Suprapubic skin (tissue), 4 donors: Measurements from ENCODE around the gene TBC1D22A. TPM values are rescaled to one million over a fixed set of nuclear protein-coding genes. Genes with fewer than 3 reads are reported as not detected.
A peak's percentile ranks its signal among the peaks of the same experiment; 100 is the strongest.

ENCODE experiments used
- DNase-seq, 2 donors: peaks; one replicate each; pipeline ENCODE4 v3.0.0-alpha.2; 2019; ENCODE audit warnings: low spot score in 2 of 2
- H3K27ac ChIP-seq: fragments of 200-600 bp; sonication (generic); one replicate; pipeline ENCODE4 v1.5.1; 2019
- H3K27me3 ChIP-seq: fragments of 200-600 bp; sonication (generic); one replicate; pipeline ENCODE4 v1.5.1; 2019
- H3K36me3 ChIP-seq: fragments of 200-600 bp; sonication (generic); one replicate; pipeline ENCODE4 v1.5.1; 2019
- H3K4me1 ChIP-seq: fragments of 200-600 bp; sonication (generic); one replicate; pipeline ENCODE4 v1.5.1; 2019
- H3K4me3 ChIP-seq: fragments of 200-600 bp; sonication (generic); one replicate; pipeline ENCODE4 v1.5.1; 2019; ENCODE audit warnings: mild to moderate bottlenecking
- H3K9me3 ChIP-seq: fragments of 200-600 bp; sonication (generic); one replicate; pipeline ENCODE4 v1.5.1; 2019
- EP300 ChIP-seq: sonication (generic); formaldehyde crosslinking; IDR thresholded peaks from one replicate; pipeline ENCODE4 v1.6.1; 2017; ENCODE audit warnings: antibody characterized with exemption
- POLR2A ChIP-seq, 2 donors: fragments of 450-650 bp; IDR thresholded peaks; one replicate each; pipeline ENCODE4 v1.6.1; 2017; ENCODE audit warnings: antibody characterized with exemption in 2 of 2, mild to moderate bottlenecking in 2 of 2, moderate library complexity in 2 of 2
- POLR2AphosphoS5 ChIP-seq, 3 donors: sonication (generic); formaldehyde crosslinking; IDR thresholded peaks; one replicate each; pipeline ENCODE4 v1.6.1; 2017; ENCODE audit warnings: antibody characterized with exemption in 3 of 3
- WGBS: methylation state at CpG from one replicate; pipeline ENCODE4 v1.1.5; 2018; 5-methylcytosine and 5-hydroxymethylcytosine counted together
- total RNA-seq, 4 donors: library from RNA; depleted of rRNA; stranded (reverse); fragments of >200 nt; gene quantifications; one replicate each; pipeline ENCODE4 v1.1.0, GENCODE V29; 2016
- TF ChIP-seq, protein P1 (sequence below), 2 donors: fragments of 200-600 bp in 1 of 2; fragments of 450-650 bp in 1 of 2; sonication (generic) in 1 of 2; IDR thresholded peaks; one replicate each; pipeline ENCODE4 v1.5.1; 2016 to 2019; ENCODE audit warnings: antibody characterized with exemption in 2 of 2, mild to moderate bottlenecking in 1 of 2, moderate library complexity in 1 of 2

TBC1D22A gene
- total RNA-seq, 4 donors from 2014 or later = 24.8 to 43.2 (median 35.4) TPM

DNA sequence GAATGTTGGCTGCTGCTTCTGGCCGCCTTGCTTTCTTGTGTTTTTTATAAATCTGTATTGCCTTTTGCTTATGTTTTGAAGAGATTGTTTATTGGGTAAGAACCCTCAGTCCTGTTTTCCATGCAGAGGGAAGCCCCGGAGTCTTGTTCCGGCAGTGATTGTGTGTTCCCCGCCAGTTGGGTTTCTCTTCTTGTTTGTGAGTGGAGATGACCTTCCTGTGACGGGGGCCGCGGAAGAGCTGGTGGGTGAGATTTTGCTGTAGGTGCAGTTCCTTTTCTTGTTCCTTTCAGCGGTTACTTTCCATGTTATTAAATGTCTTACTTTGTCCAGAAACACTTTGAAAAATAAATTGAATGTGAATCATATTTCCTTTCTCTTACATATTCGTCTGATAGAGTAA is 8.3 kb downstream of the TBC1D22A start:
- peaks cover 49% of the 10 kb centered on the region for H3K4me1 ChIP-seq
- H3K27me3 ChIP-seq = no peaks in the 10 kb centered on the region
- H3K27ac ChIP-seq = peak overlapping the region; percentile 10
- no peak overlapping the region for H3K4me3 ChIP-seq
- H3K9me3 ChIP-seq = no peaks in the 10 kb centered on the region
- H3K36me3 ChIP-seq = no peaks in the 10 kb centered on the region
- TF ChIP-seq, protein P1, sequence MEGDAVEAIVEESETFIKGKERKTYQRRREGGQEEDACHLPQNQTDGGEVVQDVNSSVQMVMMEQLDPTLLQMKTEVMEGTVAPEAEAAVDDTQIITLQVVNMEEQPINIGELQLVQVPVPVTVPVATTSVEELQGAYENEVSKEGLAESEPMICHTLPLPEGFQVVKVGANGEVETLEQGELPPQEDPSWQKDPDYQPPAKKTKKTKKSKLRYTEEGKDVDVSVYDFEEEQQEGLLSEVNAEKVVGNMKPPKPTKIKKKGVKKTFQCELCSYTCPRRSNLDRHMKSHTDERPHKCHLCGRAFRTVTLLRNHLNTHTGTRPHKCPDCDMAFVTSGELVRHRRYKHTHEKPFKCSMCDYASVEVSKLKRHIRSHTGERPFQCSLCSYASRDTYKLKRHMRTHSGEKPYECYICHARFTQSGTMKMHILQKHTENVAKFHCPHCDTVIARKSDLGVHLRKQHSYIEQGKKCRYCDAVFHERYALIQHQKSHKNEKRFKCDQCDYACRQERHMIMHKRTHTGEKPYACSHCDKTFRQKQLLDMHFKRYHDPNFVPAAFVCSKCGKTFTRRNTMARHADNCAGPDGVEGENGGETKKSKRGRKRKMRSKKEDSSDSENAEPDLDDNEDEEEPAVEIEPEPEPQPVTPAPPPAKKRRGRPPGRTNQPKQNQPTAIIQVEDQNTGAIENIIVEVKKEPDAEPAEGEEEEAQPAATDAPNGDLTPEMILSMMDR (IDR thresholded peaks at IDR 0.05) = no peak
- TF ChIP-seq POLR2AphosphoS5 (IDR thresholded peaks at IDR 0.05) (no peak), EP300 (no peak), POLR2A (IDR thresholded peaks at IDR 0.05) (no peak)
- WGBS = 69% methylated on average over 9 of the region's 9 CpGs
- peak in 1 of 2 donors; percentile 64 for DNase-seq

DNA sequence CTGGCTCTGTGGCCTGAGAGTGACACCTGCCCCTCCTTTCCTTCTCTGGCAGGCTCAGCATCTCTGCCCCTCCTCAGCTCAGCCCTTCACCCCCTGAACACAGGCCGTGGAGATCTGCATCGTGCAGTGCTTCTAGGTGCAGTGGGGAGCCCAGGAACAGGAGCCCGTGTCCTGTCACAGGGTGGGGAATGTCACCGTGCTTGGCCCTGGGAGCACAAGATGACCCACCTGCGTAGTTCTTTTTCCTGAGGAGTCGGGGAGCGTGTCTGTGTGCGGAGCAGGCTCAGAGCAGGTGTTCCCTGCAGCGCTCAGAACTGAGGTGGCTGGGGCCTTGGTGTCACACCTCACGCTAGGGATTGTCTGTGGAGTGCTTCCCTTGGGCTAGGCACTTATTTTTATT is 10.6 kb downstream of the TBC1D22A start:
- no peak overlapping the region for H3K27ac ChIP-seq

DNA sequence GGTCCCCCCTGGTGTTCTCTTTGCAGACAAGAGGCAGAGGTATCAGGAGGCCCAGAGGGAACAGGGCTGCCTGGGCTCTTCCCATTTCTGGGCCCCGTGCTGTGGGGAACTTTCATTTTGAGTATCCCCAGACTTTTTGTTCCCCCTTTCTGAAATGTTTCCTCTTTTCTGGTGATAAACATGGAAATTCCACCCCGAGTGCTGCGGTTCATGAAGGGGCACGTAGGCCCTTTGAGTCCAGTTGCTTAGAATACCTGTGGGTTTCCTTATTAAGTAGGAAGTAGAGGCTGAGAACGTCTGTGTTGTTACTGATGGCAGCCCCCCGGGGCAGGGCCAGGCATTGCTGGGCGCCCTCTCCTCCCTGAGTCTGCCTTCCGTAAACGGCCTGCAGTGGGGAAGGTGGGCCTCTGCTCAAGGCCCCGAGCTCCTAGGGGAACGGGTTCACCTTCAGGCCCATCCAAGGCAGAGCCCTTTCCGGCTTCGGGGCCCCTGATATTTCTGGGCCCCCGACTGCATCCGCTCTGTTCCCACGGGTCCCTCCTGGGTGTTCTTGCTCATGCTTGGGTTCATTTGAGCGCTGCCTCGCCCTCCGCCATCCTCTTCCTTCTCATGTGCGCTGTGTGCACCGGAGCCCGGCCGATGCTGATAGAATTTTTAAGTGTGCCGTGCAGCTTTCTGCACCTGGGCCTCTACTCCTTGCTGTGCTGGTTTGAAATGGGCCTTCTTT is 12.0 kb downstream of the TBC1D22A start:
- 66% methylated on average over 24 of the region's 24 CpGs for WGBS
- H3K4me1 ChIP-seq = peaks cover 56% of the 10 kb centered on the region
- H3K27ac ChIP-seq = peak overlapping the region; percentile 43
- peak overlapping the region; percentile 6 for H3K4me3 ChIP-seq
- TF ChIP-seq, protein P1 (IDR thresholded peaks at IDR 0.05) = no peak
- TF ChIP-seq EP300 (no peak), POLR2AphosphoS5 (IDR thresholded peaks at IDR 0.05) (no peak), POLR2A (IDR thresholded peaks at IDR 0.05) (no peak)
- peak in 1 of 2 donors; percentile 58 for DNase-seq
- no peaks in the 10 kb centered on the region for H3K36me3 ChIP-seq
- H3K9me3 ChIP-seq = no peaks in the 10 kb centered on the region
- no peaks in the 10 kb centered on the region for H3K27me3 ChIP-seq

More for the DNA sequence above, 10.6 kb downstream of the TBC1D22A start:
- Histone ChIP-seq H3K36me3 (no peaks in the 10 kb centered on the region), H3K4me3 (no peak overlapping the region), H3K27me3 (no peaks in the 10 kb centered on the region), H3K9me3 (no peaks in the 10 kb centered on the region), H3K4me1 (peaks cover 64% of the 10 kb centered on the region)
- TF ChIP-seq EP300 (no peak), POLR2AphosphoS5 (IDR thresholded peaks at IDR 0.05) (no peak), POLR2A (IDR thresholded peaks at IDR 0.05) (no peak)
- TF ChIP-seq, protein P1 (IDR thresholded peaks at IDR 0.05) = no peak
- WGBS = no CpG with 5 or more reads among the region's 10 CpGs
- peak in 1 of 2 donors; percentile 60 for DNase-seq

DNA sequence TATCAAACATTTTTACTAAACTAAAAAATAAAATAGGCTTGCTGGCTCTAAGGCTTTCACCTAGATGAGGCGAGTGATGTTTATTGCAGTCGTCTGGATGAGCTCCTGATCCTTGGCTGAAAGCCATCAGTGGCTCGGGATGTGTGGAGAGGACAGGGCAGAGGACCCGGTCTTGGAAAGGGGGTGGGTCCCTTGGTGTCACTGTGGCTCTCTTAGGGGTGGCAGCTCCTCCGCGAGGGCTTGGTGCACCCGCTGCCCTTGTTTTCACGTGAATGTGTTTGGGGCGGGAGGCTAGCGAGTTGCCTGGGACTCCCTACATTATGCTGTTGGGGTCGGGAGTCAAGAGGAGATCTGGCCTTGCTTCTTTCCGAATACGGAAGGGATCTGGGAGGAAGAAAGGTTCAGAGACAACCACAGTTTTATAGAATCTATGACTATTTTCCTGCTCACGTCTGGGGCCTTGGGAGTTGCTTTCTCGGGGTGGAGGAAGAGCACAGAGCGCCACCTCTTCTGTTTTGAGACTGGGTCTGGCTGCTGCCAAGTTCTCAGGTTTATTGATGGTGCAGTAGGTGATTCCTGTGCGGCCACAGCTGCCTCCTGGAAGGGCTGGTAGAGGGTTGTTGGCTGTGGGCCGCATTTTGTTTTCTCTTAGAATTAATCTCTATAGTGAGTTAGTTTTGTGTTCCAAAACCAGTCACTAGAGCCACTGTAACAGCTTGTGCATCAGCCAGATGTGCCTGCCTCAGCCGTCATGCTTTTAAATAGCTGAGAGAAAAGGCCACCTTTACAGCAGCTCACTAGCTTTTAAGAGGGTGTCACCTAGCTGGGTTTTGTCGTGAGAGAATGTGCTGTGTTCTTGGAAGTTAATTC is 12.8 kb downstream of the TBC1D22A start:
- Histone ChIP-seq H3K27ac (peak overlapping the region; percentile 43), H3K4me3 (no peak overlapping the region), H3K9me3 (no peaks in the 10 kb centered on the region), H3K4me1 (peaks cover 50% of the 10 kb centered on the region), H3K36me3 (no peaks in the 10 kb centered on the region), H3K27me3 (no peaks in the 10 kb centered on the region)
- peak in 1 of 2 donors; percentile 59 for DNase-seq
- 53% methylated on average over 19 of the region's 20 CpGs for WGBS
- no peak for TF ChIP-seq POLR2AphosphoS5 (IDR thresholded peaks at IDR 0.05)
- TF ChIP-seq EP300 = no peak
- TF ChIP-seq POLR2A (IDR thresholded peaks at IDR 0.05) = no peak
- TF ChIP-seq, protein P1 (IDR thresholded peaks at IDR 0.05) = no peak
